ENCODE results near the gene UBE2I.
"Not testable (repeated sequence)": the region's sequence is repeated elsewhere in the genome, so short reads cannot be mapped to it uniquely, and the experiment has no call there.

Gene UBE2I

GRCh38 chr16:1308977-1309885 lies at the start of gene UBE2I:
Gene UBE2I (plus strand): TSS chr16:1309636. CDS start chr16:1314031, 4,395 bp downstream.
- peaks cover 43% of the 10 kb centered on the region for H3K4me1 Mint-ChIP-seq (ENCODE audit: low read depth)
- peak; percentile 100 for DNase-seq
- H3K36me3 Mint-ChIP-seq (ENCODE audit: low read depth): peaks cover 39% of the 10 kb centered on the region
- no peaks in the 10 kb centered on the region for H3K27me3 Mint-ChIP-seq
- peak within 1 kb of the TSS; percentile 92 for H3K4me3 Mint-ChIP-seq
- H3K9me3 Mint-ChIP-seq: no peaks in the 10 kb centered on the region
- H3K27ac Mint-ChIP-seq: peak within 1 kb of the TSS; percentile 100

- Mint-ChIP-seq H3K27ac (no peak overlapping the region), H3K27me3 (peaks cover 35% of the 10 kb centered on the region), H3K36me3 (ENCODE audit: low read depth) (no peaks in the 10 kb centered on the region), H3K9me3 (peaks cover 4% of the 10 kb centered on the region), H3K4me1 (ENCODE audit: low read depth) (peaks cover 5% of the 10 kb centered on the region), H3K4me3 (no peak overlapping the region)
- DNase-seq: no peak
Measured at GRCh38 chr16:1259760-1260068, 49.7 kb upstream of the UBE2I start.

- H3K36me3 Mint-ChIP-seq (ENCODE audit: low read depth): no peaks in the 10 kb centered on the region
- peaks cover 4% of the 10 kb centered on the region for H3K9me3 Mint-ChIP-seq
- H3K27me3 Mint-ChIP-seq: peaks cover 35% of the 10 kb centered on the region
- DNase-seq: no peak
- no peak overlapping the region for H3K27ac Mint-ChIP-seq
- no peak overlapping the region for H3K4me3 Mint-ChIP-seq
- H3K4me1 Mint-ChIP-seq (ENCODE audit: low read depth): peaks cover 5% of the 10 kb centered on the region
Measured at GRCh38 chr16:1260101-1260680, 49.2 kb upstream of the UBE2I start.

GRCh38 chr16:1261131-1261892 lies 48.1 kb upstream of the UBE2I start:
- no peak overlapping the region for H3K27ac Mint-ChIP-seq
- no peaks in the 10 kb centered on the region for H3K36me3 Mint-ChIP-seq (ENCODE audit: low read depth)
- peaks cover 4% of the 10 kb centered on the region for H3K9me3 Mint-ChIP-seq
- no peak for DNase-seq
- H3K27me3 Mint-ChIP-seq: peaks cover 35% of the 10 kb centered on the region
- no peak overlapping the region for H3K4me3 Mint-ChIP-seq
- H3K4me1 Mint-ChIP-seq (ENCODE audit: low read depth): peaks cover 5% of the 10 kb centered on the region

- no peaks in the 10 kb centered on the region for H3K36me3 Mint-ChIP-seq (ENCODE audit: low read depth)
- H3K4me3 Mint-ChIP-seq: no peak overlapping the region
- peaks cover 5% of the 10 kb centered on the region for H3K4me1 Mint-ChIP-seq (ENCODE audit: low read depth)
Measured at GRCh38 chr16:1262210-1262845, 47.1 kb upstream of the UBE2I start.

GRCh38 chr16:1262846-1263221 lies 46.6 kb upstream of the UBE2I start:
- Mint-ChIP-seq H3K27ac (no peak overlapping the region), H3K4me1 (ENCODE audit: low read depth) (peaks cover 5% of the 10 kb centered on the region), H3K4me3 (no peak overlapping the region), H3K36me3 (ENCODE audit: low read depth) (no peaks in the 10 kb centered on the region), H3K27me3 (peaks cover 31% of the 10 kb centered on the region), H3K9me3 (peaks cover 4% of the 10 kb centered on the region)
- DNase-seq: no peak

More at GRCh38 chr16:1262210-1262845, 47.1 kb upstream of the UBE2I start:
- peaks cover 4% of the 10 kb centered on the region for H3K9me3 Mint-ChIP-seq
- no peak for DNase-seq
- no peak overlapping the region for H3K27ac Mint-ChIP-seq
- H3K27me3 Mint-ChIP-seq: peaks cover 31% of the 10 kb centered on the region

GRCh38 chr16:1263591-1264344 lies 45.7 kb upstream of the UBE2I start:
- Mint-ChIP-seq H3K9me3 (peaks cover 4% of the 10 kb centered on the region), H3K36me3 (ENCODE audit: low read depth) (no peaks in the 10 kb centered on the region), H3K4me3 (no peak overlapping the region), H3K27me3 (peaks cover 30% of the 10 kb centered on the region), H3K27ac (no peak overlapping the region), H3K4me1 (ENCODE audit: low read depth) (peaks cover 5% of the 10 kb centered on the region)
- DNase-seq: no peak

- Mint-ChIP-seq H3K4me1 (ENCODE audit: low read depth) (no peaks in the 10 kb centered on the region), H3K36me3 (ENCODE audit: low read depth) (no peaks in the 10 kb centered on the region), H3K4me3 (no peak overlapping the region), H3K27me3 (peaks cover 25% of the 10 kb centered on the region), H3K27ac (no peak overlapping the region), H3K9me3 (peaks cover 4% of the 10 kb centered on the region)
- DNase-seq: no peak
Measured at GRCh38 chr16:1264345-1265089, 44.9 kb upstream of the UBE2I start.

- Mint-ChIP-seq H3K27me3 (peaks cover 19% of the 10 kb centered on the region), H3K4me1 (ENCODE audit: low read depth) (no peaks in the 10 kb centered on the region), H3K4me3 (no peak overlapping the region), H3K27ac (no peak overlapping the region), H3K9me3 (peaks cover 4% of the 10 kb centered on the region), H3K36me3 (ENCODE audit: low read depth) (no peaks in the 10 kb centered on the region)
- no peak for DNase-seq
Measured at GRCh38 chr16:1265090-1265630, 44.3 kb upstream of the UBE2I start.

- Mint-ChIP-seq H3K27me3 (peaks cover 14% of the 10 kb centered on the region), H3K4me1 (ENCODE audit: low read depth) (no peaks in the 10 kb centered on the region), H3K4me3 (no peak overlapping the region), H3K27ac (no peak overlapping the region), H3K9me3 (peaks cover 4% of the 10 kb centered on the region), H3K36me3 (ENCODE audit: low read depth) (no peaks in the 10 kb centered on the region)
- DNase-seq: no peak
Measured at GRCh38 chr16:1265826-1266225, 43.6 kb upstream of the UBE2I start.

- H3K4me1 Mint-ChIP-seq (ENCODE audit: low read depth); H3K4me3 Mint-ChIP-seq; H3K27ac Mint-ChIP-seq: not testable (repeated sequence)
Measured at GRCh38 chr16:1269418-1269817, 40.0 kb upstream of the UBE2I start.

GRCh38 chr16:1271380-1271723 lies 38.1 kb upstream of the UBE2I start:
- Mint-ChIP-seq H3K27me3 (peaks cover 27% of the 10 kb centered on the region), H3K36me3 (ENCODE audit: low read depth) (no peaks in the 10 kb centered on the region), H3K4me1 (ENCODE audit: low read depth) (peaks cover 3% of the 10 kb centered on the region), H3K9me3 (no peaks in the 10 kb centered on the region), H3K27ac (no peak overlapping the region), H3K4me3 (no peak overlapping the region)
- DNase-seq: no peak

More at GRCh38 chr16:1269418-1269817, 40.0 kb upstream of the UBE2I start:
- not testable (repeated sequence) for H3K36me3 Mint-ChIP-seq (ENCODE audit: low read depth); H3K9me3 Mint-ChIP-seq; DNase-seq
- peaks cover 14% of the 10 kb centered on the region for H3K27me3 Mint-ChIP-seq

- H3K4me1 Mint-ChIP-seq (ENCODE audit: low read depth); H3K27ac Mint-ChIP-seq; DNase-seq; H3K4me3 Mint-ChIP-seq; H3K36me3 Mint-ChIP-seq (ENCODE audit: low read depth); H3K9me3 Mint-ChIP-seq: not testable (repeated sequence)
- H3K27me3 Mint-ChIP-seq: peaks cover 27% of the 10 kb centered on the region
Measured at GRCh38 chr16:1271724-1272413, 37.6 kb upstream of the UBE2I start.
